Vagina (tissue), 2 donors: ENCODE results near the gene ATXN1.

ENCODE experiments used
- POLR2A ChIP-seq, 2 donors: fragments of 450-650 bp; IDR thresholded peaks; one replicate each; pipeline ENCODE4 v1.6.1; 2017; ENCODE audit warnings: antibody characterized with exemption in 2 of 2, mild to moderate bottlenecking in 2 of 2, moderate library complexity in 2 of 2
- POLR2AphosphoS5 ChIP-seq, 2 donors: sonication (generic); formaldehyde crosslinking; IDR thresholded peaks; one replicate each; pipeline ENCODE4 v1.9.0; 2017; ENCODE audit warnings: antibody characterized with exemption in 2 of 2, mild to moderate bottlenecking in 2 of 2, low read depth in 1 of 2; ENCODE audit not compliant: insufficient read depth in 1 of 2
- TF ChIP-seq, protein P1 (sequence below), 3 experiments: fragments of 450-650 bp in 2 of 3; fragments of 200-600 bp in 1 of 3; sonication (generic) in 1 of 3; IDR thresholded peaks; one replicate each; pipeline ENCODE4 v1.5.1; 2017 to 2019; ENCODE audit warnings: antibody characterized with exemption in 3 of 3, mild to moderate bottlenecking in 2 of 3, moderate library complexity in 2 of 3

GRCh38 chr6:16670183-16670582 is 91.1 kb downstream of the ATXN1 start:
- TF ChIP-seq, protein P1, sequence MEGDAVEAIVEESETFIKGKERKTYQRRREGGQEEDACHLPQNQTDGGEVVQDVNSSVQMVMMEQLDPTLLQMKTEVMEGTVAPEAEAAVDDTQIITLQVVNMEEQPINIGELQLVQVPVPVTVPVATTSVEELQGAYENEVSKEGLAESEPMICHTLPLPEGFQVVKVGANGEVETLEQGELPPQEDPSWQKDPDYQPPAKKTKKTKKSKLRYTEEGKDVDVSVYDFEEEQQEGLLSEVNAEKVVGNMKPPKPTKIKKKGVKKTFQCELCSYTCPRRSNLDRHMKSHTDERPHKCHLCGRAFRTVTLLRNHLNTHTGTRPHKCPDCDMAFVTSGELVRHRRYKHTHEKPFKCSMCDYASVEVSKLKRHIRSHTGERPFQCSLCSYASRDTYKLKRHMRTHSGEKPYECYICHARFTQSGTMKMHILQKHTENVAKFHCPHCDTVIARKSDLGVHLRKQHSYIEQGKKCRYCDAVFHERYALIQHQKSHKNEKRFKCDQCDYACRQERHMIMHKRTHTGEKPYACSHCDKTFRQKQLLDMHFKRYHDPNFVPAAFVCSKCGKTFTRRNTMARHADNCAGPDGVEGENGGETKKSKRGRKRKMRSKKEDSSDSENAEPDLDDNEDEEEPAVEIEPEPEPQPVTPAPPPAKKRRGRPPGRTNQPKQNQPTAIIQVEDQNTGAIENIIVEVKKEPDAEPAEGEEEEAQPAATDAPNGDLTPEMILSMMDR (IDR thresholded peaks at IDR 0.05): no peak
- TF ChIP-seq POLR2A (IDR thresholded peaks at IDR 0.05) (no peak), POLR2AphosphoS5 (IDR thresholded peaks at IDR 0.05; ENCODE audit: insufficient read depth in 1 of 2, low read depth in 1 of 2) (no peak)
